Muscle of arm (tissue), 12 donors: ENCODE results near the gene KCNT1. TPM values are rescaled to one million over a fixed set of nuclear protein-coding genes. Genes with fewer than 3 reads are reported as not detected.

Source experiments
- DNase-seq: peaks from one replicate; pipeline ENCODE4 v3.0.0-alpha.2; 2013
- polyA plus RNA-seq, 12 donors: library from polyadenylated mRNA; unstranded; fragments of 120-200 nt; gene quantifications; one replicate each; pipeline ENCODE4 v1.2.1, GENCODE V29; 2013; ENCODE audit not compliant: insufficient read length in 12 of 12

KCNT1 gene
- polyA plus RNA-seq, 12 donors: 4.4 to 13.2 (median 8.2) TPM; not detected in 1

DNA sequence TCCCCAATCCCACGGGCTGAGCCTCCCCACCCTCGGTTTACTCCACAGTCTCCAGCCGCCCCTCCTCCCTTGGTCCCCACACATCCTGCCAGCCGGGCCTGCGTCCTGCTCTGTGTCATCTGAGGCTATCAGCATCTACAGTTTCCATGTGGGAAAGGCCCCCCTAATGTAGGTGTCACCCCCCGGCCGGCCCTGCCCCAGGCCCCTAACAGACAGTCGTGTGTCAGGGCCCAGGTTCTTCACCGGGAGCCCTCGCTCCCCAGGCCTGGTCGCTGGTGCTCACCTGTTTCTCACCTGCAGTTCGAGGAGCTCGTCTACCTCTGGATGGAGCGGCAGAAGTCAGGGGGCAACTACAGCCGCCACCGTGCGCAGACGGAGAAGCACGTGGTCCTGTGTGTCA, 62.7 kb downstream of the KCNT1 start:
- no peak for DNase-seq

GRCh38 chr9:135765416-135765815, 63.4 kb downstream of the KCNT1 start:
- no peak for DNase-seq

- DNase-seq: no peak
These were observed 64.3 kb downstream of the KCNT1 start for GRCh38 chr9:135766251-135766650.

DNA sequence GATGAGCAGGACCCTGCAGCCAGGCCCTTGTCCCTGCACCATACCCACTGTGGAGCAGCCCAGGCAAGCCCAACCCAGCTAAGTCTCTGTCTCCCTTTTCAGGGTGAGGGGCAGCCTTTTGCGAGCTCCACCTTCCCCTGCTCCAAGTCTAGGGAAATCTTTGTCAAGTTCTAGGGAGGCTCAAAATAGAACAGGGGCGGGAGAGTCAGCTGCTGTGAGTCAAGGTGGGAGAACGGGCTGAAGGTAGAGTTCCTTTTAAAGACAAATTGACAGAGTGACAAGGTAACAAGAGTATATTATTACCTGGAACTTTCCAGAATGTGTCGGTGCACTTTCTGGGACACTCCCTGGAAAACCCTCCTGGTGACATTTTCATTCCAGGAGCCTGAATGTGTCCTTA, 64.7 kb downstream of the KCNT1 start:
- DNase-seq: no peak

DNA sequence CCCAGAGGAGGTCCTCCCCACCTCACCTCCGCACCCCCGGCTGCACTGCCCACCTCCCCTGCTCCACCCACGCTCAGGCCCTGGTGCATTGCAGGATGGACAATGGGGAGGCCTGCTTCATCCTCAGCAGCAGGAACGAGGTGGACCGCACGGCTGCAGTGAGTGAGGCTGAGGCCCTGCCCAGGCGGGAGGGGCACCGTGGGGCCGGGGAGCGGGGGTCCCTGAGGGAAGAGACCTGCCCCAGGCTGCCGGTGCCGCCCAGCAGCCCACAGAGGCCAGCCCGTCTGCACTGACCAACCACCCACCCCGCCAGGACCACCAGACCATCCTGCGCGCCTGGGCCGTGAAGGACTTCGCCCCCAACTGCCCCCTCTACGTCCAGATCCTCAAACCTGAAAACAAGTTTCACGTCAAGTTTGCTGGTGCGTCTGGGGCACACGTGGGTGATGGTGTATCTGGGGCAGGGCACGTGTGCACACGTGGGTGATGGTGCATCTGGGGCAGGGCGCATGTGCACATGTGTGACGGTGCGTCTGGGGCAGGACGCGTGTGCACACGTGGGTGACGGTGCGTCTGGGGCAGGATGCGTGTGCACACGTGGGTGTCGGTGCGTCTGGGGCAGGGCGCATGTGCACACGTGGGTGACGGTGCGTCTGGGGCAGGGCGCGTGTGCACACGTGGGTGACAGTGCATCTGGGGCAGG, 66.7 kb downstream of the KCNT1 start:
- no peak for DNase-seq

DNA sequence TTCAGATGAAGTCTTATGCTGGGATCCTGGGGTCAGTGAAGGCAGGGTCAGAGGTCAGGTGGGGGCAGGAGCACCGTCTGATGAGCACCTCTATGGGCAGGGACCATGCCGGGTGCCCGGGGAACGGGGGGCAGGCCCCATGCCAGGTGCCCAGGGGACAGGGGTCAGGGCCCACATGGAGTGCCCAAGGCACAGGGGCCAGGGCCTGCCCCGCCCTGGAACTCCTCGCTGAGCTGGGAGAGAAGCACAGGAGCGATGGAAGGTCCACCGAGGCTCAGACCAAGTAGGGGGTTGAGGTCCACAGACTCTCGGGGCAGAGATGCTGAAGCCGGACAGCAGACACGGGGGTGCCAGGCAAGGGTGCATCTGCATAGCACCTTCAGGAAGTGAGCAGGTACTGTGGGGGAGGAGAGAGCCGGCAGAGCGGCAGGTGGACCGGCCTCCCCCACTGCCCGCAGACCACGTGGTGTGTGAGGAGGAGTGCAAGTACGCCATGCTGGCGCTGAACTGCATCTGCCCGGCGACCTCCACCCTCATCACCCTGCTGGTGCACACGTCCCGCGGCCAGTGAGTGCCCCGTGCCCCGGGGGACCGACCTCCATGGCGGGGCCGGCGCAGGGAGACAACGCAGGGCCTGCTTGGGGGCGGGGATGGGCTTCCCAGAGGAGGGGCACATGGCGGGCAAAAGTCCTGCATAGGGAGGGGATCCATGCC, 67.7 kb downstream of the KCNT1 start:
- no peak for DNase-seq

DNA sequence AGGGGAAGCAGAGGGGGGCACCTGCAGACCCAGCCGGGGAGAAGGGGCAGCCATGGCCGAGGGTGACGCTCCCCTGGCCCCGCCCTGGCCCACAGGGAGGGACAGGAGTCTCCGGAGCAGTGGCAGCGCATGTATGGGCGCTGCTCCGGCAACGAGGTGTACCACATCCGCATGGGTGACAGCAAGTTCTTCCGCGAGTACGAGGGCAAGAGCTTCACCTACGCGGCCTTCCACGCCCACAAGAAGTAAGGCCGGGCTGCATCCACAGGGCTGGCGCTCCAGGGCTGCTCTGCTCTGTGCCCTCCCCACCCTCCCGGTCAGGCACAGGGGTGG, 68.2 kb downstream of the KCNT1 start:
- no peak for DNase-seq

DNA sequence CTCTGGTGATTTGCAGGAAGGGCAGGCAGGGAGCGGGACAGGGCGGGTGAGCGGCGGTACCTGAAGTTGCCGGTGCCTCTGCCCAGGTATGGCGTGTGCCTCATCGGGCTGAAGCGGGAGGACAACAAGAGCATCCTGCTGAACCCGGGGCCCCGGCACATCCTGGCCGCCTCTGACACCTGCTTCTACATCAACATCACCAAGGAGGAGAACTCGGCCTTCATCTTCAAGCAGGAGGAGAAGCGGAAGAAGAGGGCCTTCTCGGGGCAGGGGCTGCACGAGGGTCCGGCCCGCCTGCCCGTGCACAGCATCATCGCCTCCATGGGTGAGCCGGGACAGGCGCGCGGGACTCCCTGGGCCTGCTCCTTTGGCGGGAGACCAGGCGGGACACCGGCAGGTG, 68.8 kb downstream of the KCNT1 start:
- no peak for DNase-seq

GRCh38 chr9:135771401-135772051, 69.5 kb downstream of the KCNT1 start:
- no peak for DNase-seq

DNA sequence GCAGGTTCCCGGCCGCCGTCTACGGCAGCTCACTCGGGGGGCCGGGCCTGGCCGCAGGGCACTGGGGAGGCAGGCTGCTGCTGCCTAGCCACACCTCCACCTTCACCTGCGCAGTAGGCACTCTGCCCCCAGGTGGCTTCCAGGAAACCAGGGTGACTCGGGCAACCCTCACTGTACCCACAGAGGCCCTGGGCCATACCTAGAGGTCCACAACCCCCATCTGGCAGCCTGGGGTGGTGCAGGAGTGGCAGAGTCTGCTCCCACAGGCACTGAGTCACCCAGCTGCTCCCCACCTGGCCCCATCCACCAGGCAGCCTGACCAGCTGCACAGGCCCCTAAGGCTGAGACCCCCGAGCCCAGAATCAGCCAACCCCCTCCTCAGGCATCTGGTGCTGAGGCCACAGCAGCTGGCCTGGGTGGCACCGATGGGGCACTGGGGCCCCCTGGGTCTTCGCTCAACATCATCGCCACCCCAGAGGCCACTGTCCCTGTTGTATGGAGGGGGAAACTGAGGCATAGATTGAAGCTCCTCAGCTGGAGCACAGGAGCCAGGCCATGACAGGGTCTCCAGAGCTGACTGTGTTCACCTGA, 70.2 kb downstream of the KCNT1 start:
- no peak for DNase-seq

DNA sequence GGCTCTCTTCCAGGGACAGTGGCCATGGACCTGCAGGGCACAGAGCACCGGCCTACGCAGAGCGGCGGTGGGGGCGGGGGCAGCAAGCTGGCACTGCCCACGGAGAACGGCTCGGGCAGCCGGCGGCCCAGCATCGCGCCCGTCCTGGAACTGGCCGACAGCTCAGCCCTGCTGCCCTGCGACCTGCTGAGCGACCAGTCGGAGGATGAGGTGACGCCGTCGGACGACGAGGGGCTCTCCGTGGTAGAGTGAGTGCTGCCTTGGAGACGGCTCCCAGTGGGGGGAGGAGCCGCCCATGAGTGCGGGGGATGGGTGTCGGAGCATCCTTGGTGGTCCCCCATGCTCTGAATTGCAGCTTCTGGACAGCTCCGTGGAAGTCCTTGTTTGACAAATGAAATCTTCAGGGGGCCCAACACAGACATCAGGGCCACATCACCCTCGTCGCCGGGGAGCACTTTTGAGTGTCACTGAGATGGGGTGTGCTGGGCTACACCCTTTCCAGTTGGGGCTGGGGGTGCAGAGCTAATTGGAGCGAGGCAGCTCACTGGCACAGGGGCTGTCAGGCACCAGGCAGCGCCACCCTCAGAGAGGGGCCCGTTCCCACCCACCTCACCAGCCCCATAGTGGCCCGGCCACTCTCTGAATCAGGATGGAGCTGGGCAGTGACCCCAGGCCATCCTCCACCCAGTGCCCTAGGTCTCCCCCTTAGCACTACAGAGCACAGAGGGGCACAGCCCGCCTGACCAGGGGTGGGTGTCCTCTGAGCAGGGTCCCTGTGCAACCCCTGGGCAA, 70.9 kb downstream of the KCNT1 start:
- DNase-seq: no peak

DNA sequence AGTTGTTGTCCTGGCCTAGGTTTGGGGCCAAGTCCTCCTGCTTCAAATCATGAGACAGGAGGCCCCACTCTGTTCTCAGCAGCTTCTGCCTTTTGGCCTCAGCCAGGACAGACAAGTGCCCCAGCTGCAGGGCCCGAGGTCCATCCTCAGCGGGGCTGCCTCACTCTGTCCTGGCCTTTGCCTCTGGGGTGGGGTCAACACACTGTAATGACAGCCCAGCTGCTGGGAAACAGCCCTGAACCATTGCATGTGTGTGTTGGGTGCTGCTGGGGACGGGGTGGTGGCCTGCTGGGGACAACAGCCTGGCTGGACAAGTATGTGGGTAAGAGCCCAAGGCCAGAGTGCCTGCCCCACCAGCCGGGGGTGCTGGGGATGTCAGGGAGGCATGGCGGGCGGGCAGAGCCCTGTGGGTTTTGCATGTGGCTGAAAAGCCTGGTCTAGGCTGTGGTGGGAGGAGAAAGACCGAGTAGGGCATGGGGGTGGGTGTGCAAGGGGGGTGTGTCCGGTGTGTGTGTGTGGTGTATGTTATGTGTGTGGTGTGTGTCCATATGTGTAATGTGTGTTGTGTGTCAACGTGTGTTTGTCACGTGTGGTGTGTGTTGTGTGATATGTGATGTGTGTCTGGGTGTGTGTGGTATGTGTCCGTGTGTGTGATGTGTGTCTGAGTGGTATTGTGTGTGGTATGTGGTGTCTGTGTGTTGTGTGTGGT, 71.7 kb downstream of the KCNT1 start:
- no peak for DNase-seq

DNA sequence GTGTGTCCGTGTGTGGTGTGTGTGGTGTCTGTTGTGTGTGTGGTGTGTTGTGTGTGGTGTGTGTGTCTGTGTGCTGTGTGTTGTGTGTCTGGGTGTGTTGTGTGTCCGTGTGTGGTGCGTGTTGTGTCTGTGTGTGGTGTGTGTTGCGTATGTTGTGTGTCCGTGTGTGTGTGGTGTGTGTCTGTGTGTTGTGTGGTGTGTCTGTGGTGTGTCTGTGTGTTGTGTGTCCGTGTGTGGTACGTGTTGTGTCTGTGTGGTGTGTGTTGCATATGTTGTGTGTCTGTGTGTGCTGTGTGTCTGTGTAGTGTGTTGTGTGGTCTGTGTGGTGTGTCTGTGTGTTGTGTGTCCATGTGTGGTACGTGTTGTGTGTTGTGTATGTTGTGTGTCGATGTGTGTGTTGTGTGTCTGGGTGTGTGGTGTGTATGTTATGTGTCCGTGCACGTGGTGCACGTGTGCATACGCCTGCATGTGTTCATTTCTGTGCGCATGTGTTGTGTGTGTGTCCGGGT, 72.3 kb downstream of the KCNT1 start:
- no peak for DNase-seq

GRCh38 chr9:135774794-135775525, 73.0 kb downstream of the KCNT1 start:
- DNase-seq: no peak

DNA sequence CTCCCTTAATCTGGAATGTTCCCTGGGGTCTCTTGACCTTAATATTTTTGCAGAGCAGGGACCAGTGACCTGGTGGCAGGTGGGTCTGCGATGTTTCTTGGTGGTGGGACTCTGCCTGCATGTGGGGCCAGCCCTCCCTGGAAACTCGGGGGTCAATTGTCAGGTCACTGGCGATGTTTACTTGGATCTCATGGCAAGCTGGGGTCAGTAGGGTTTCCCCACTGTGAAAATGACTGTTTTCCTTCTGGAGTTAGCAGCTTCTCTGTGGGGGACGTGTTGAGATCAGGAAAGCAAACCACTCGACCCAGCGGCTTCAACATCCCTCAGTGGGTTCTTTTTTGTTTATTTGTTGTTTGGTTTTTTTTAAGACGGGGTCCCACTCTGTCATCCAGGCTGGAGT, 73.9 kb downstream of the KCNT1 start:
- DNase-seq: no peak

DNA sequence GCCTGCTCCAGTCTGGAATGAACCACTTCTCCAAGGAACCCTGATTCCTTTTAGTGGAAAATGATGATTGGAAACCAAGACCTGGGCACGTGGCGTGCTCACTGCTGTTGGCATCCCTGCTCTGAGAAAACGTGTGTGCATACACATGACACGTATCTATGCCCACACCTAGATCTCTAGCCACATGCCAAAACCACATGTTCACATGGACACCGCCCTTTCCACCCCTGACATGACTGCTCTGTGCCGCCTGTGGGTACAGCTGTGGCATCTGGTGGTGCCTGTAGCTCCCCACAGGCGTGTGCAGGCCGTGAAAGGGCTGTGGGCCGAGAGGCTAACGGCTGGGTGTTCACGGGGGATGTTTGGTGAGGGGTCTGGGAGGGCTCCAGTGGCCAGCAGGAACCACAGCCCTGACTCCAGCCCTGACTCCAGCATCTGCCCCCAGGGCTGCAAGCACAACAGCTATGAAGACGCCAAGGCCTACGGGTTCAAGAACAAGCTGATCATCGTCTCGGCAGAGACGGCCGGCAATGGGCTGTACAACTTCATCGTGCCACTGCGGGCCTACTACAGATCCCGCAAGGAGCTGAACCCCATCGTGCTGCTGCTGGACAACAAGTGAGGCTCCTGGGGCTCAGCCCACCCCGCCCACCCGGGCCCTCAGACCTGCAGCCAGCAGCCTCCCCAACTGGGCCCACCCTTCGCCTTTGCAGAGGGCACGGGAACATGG, 75.1 kb downstream of the KCNT1 start:
- no peak for DNase-seq

GRCh38 chr9:135777623-135778177, 75.7 kb downstream of the KCNT1 start:
- DNase-seq: no peak

DNA sequence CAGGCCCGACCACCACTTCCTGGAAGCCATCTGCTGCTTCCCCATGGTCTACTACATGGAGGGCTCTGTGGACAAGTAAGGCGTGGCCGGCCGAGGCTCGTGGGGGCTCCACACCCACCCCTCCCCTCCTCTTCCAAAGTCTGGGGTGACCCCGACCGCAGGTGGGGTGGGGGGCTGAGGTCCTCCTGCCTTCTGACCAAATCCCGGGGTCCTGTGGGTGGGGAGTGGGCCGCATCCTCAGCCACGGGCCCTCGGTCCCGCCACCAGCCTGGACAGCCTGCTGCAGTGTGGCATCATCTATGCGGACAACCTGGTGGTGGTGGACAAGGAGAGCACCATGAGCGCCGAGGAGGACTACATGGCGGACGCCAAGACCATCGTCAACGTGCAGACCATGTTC, 76.4 kb downstream of the KCNT1 start:
- no peak for DNase-seq

GRCh38 chr9:135779571-135779970, 77.6 kb downstream of the KCNT1 start:
- DNase-seq: no peak
